Skin epidermis (tissue), 12 donors: ENCODE measurements around the gene MED31.

Source experiments
- H3K27ac ChIP-seq, 21 experiments: fragments of 200-600 bp; sonication (generic) in 11 of 21; one replicate each; pipeline ENCODE4 v1.5.0; 2020; ENCODE audit warnings: mild to moderate bottlenecking in 3 of 21, inconsistent platforms in 2 of 21, moderate library complexity in 2 of 21
- H3K4me3 ChIP-seq, 7 experiments: fragments of 200-600 bp; sonication (generic) in 2 of 7; one replicate each; pipeline ENCODE4 v1.5.0; 2020; ENCODE audit warnings: inconsistent platforms in 2 of 7, mild to moderate bottlenecking in 2 of 7, moderate library complexity in 1 of 7

Gene MED31

GRCh38 chr17:6657633-6658287 is 6.4 kb upstream of the MED31 start:
- H3K27ac ChIP-seq, result peak overlapping the region in 10 of 21 experiments; percentile 23 to 76 (median 58)
- H3K4me3 ChIP-seq, result peak overlapping the region; percentile 18 to 51 (median 34)

- Histone ChIP-seq H3K27ac (peak overlapping the region in 11 of 21 experiments; percentile 12 to 76 (median 57)), H3K4me3 (peak overlapping the region; percentile 18 to 51 (median 34))
These were observed 5.6 kb upstream of the MED31 start for GRCh38 chr17:6656797-6657632.

- H3K27ac ChIP-seq, result peak overlapping the region in 4 of 21 experiments; percentile 47 to 71 (median 62)
- H3K4me3 ChIP-seq, result peak overlapping the region; percentile 13 to 51 (median 18)
These were observed 4.4 kb upstream of the MED31 start for GRCh38 chr17:6655732-6656361.

- Histone ChIP-seq H3K27ac (peak overlapping the region in 14 of 21 experiments; percentile 1 to 71 (median 53)), H3K4me3 (peak overlapping the region in 6 of 7 experiments; percentile 7 to 51 (median 18))
These were observed 3.7 kb upstream of the MED31 start for GRCh38 chr17:6654841-6655731.

GRCh38 chr17:6651919-6652452 is 581 bp upstream of the MED31 start:
- H3K27ac ChIP-seq, result peak overlapping the region in 20 of 21 experiments; percentile 63 to 93 (median 84)
- peak overlapping the region; percentile 53 to 87 (median 68) for H3K4me3 ChIP-seq

GRCh38 chr17:6648181-6648580 is 3.2 kb downstream of the MED31 start:
- no peak overlapping the region for H3K27ac ChIP-seq
- H3K4me3 ChIP-seq, result no peak overlapping the region

GRCh38 chr17:6643451-6644125 is 7.8 kb downstream of the MED31 start:
- Histone ChIP-seq H3K27ac (peak overlapping the region in 1 of 21 experiments; percentile 15), H3K4me3 (no peak overlapping the region)

GRCh38 chr17:6642592-6642991 is 8.8 kb downstream of the MED31 start:
- Histone ChIP-seq H3K27ac (peak overlapping the region in 2 of 21 experiments; percentile 94 to 96), H3K4me3 (no peak overlapping the region)

- Histone ChIP-seq H3K4me3 (peak overlapping the region; percentile 66 to 83 (median 71)), H3K27ac (peak overlapping the region in 20 of 21 experiments; percentile 85 to 96 (median 92))
These were observed 10.1 kb downstream of the MED31 start for GRCh38 chr17:6641247-6641863.

- peak within 1 kb of the TSS; percentile 66 to 83 (median 71) for H3K4me3 ChIP-seq
- peak within 1 kb of the TSS; percentile 56 to 96 (median 91) for H3K27ac ChIP-seq
These were observed 10.7 kb downstream of the MED31 start, which contains the start of the genes KIAA0753 and TXNDC17 for GRCh38 chr17:6640536-6641246. TSS of gene KIAA0753 (minus strand) at chr17:6640711. CDS start at chr17:6635103, 5,608 bp downstream. TSS of gene TXNDC17 (plus strand) at chr17:6641060. CDS start at chr17:6641083, 23 bp downstream.

GRCh38 chr17:6639586-6640535 is 11.5 kb downstream of the MED31 start:
- H3K27ac ChIP-seq, result peak overlapping the region; percentile 56 to 96 (median 91)
- H3K4me3 ChIP-seq, result peak overlapping the region; percentile 66 to 83 (median 71)

GRCh38 chr17:6639014-6639585 is 12.3 kb downstream of the MED31 start:
- H3K27ac ChIP-seq, result peak overlapping the region in 17 of 21 experiments; percentile 20 to 96 (median 91)
- H3K4me3 ChIP-seq, result peak overlapping the region; percentile 66 to 83 (median 71)

GRCh38 chr17:6638046-6638908 is 13.1 kb downstream of the MED31 start:
- H3K4me3 ChIP-seq, result peak overlapping the region in 1 of 7 experiments; percentile 71
- peak overlapping the region in 6 of 21 experiments; percentile 4 to 95 (median 90) for H3K27ac ChIP-seq

- no peak overlapping the region for H3K4me3 ChIP-seq
- peak overlapping the region in 1 of 21 experiments; percentile 4 for H3K27ac ChIP-seq
These were observed 14.0 kb downstream of the MED31 start for GRCh38 chr17:6637458-6637840.
